Mucosa of rectum (tissue), 2 donors: ENCODE results near the gene PSMC3.

ENCODE experiments used
- H3K27ac ChIP-seq, 2 donors: one replicate each; pipeline ENCODE4 v1.7.0; 2013; ENCODE audit warnings: inconsistent platforms in 2 of 2, low read depth in 2 of 2, low read length in 2 of 2
- H3K27me3 ChIP-seq, 2 donors: one replicate each; pipeline ENCODE4 v1.7.0; 2013; ENCODE audit warnings: low read length in 2 of 2; ENCODE audit not compliant: control insufficient read depth in 2 of 2, insufficient read depth in 2 of 2
- H3K36me3 ChIP-seq, 2 donors: one replicate each; pipeline ENCODE4 v1.7.0; 2013; ENCODE audit warnings: low read length in 2 of 2; ENCODE audit not compliant: control insufficient read depth in 2 of 2, insufficient read depth in 2 of 2
- H3K4me1 ChIP-seq, 2 donors: one replicate each; pipeline ENCODE4 v1.7.0; 2013; ENCODE audit warnings: low read length in 2 of 2, mild to moderate bottlenecking in 1 of 2; ENCODE audit not compliant: control insufficient read depth in 2 of 2, insufficient read depth in 2 of 2
- H3K4me3 ChIP-seq, 2 donors: one replicate each; pipeline ENCODE4 v1.7.0; 2013; ENCODE audit warnings: low read length in 2 of 2
- H3K9ac ChIP-seq, 2 donors: one replicate each; pipeline ENCODE4 v1.7.0; 2013; ENCODE audit warnings: low read length in 2 of 2, low read depth in 1 of 2, mild to moderate bottlenecking in 1 of 2
- H3K9me3 ChIP-seq, 2 donors: one replicate each; pipeline ENCODE4 v1.7.0; 2013; ENCODE audit warnings: low read length in 2 of 2; ENCODE audit not compliant: control insufficient read depth in 2 of 2
- donor health status: healthy.
- donor health status: Normal muscosa, but diverticular disease.

The PSMC3 gene

GRCh38 chr11:47414685-47415070 is 11.6 kb downstream of the PSMC3 start:
- Histone ChIP-seq H3K9ac (no peak overlapping the region), H3K9me3 (no peaks in the 10 kb centered on the region), H3K4me1 (peaks cover 5 to 14% of the 10 kb centered on the region in 2 donors), H3K36me3 (peaks cover 25 to 28% of the 10 kb centered on the region in 2 donors), H3K4me3 (no peak overlapping the region), H3K27me3 (no peaks in the 10 kb centered on the region), H3K27ac (no peak overlapping the region)

- Histone ChIP-seq H3K27ac (no peak overlapping the region), H3K9me3 (no peaks in the 10 kb centered on the region), H3K27me3 (no peaks in the 10 kb centered on the region), H3K4me3 (no peak overlapping the region), H3K4me1 (peaks cover 6 to 18% of the 10 kb centered on the region in 2 donors), H3K9ac (no peak overlapping the region), H3K36me3 (peaks cover 21 to 25% of the 10 kb centered on the region in 2 donors)
Measured at GRCh38 chr11:47413908-47414684, 12.1 kb downstream of the PSMC3 start.

GRCh38 chr11:47413351-47413750 is 12.9 kb downstream of the PSMC3 start:
- H3K27me3 ChIP-seq, result no peaks in the 10 kb centered on the region
- H3K36me3 ChIP-seq, result peaks cover 14 to 19% of the 10 kb centered on the region in 2 donors
- H3K9ac ChIP-seq, result no peak overlapping the region
- peaks cover 10 to 22% of the 10 kb centered on the region in 2 donors for H3K4me1 ChIP-seq
- no peak overlapping the region for H3K4me3 ChIP-seq
- H3K27ac ChIP-seq, result no peak overlapping the region
- no peaks in the 10 kb centered on the region for H3K9me3 ChIP-seq

DNA sequence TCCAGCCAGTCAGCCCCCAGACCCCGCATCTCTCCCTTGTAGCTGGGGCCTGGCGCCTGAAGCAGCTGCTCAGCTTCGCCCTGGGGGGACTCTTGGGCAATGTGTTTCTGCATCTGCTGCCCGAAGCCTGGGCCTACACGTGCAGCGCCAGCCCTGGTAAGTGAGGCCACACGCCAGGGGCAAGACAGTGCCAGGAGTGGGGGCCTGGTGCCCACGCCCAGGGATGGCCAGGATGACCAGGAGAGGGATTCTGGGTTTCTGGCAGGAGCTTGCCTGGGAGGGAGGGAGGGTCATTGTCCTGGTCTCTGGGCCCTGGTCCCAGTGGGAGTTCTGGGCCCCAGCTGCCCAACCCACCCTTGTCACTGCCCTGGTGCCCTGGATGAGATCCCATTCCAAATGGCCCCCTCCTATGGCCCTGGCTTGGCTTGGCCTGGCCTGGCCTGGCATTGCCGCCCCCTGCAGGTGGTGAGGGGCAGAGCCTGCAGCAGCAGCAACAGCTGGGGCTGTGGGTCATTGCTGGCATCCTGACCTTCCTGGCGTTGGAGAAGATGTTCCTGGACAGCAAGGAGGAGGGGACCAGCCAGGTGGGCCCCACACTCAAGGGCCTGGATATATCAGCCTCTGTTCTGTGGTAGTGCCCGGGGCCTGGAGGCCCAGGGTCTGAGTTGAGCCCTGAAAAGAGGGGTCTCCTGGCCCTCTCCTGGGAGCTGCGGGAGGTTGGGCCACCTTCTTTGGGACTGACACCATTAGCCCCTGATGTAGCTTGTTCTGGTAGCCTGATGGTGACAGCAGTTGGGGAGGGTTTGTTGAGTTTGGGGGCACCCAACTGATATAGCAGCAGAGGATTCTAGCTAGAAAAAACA is 14.1 kb downstream of the PSMC3 start:
- H3K36me3 ChIP-seq, result peaks cover 7 to 9% of the 10 kb centered on the region in 2 donors
- H3K4me1 ChIP-seq, result peaks cover 18 to 29% of the 10 kb centered on the region in 2 donors
- no peak overlapping the region for H3K27ac ChIP-seq
- no peak overlapping the region for H3K9ac ChIP-seq
- no peaks in the 10 kb centered on the region for H3K27me3 ChIP-seq
- H3K4me3 ChIP-seq, result no peak overlapping the region
- no peaks in the 10 kb centered on the region for H3K9me3 ChIP-seq

- no peak overlapping the region for H3K9ac ChIP-seq
- H3K27me3 ChIP-seq, result no peaks in the 10 kb centered on the region
- H3K9me3 ChIP-seq, result no peaks in the 10 kb centered on the region
- H3K4me1 ChIP-seq, result peaks cover 18 to 25% of the 10 kb centered on the region in 2 donors
- no peak overlapping the region for H3K27ac ChIP-seq
- H3K4me3 ChIP-seq, result no peak overlapping the region
- peaks cover 7 to 9% of the 10 kb centered on the region in 2 donors for H3K36me3 ChIP-seq
Measured at GRCh38 chr11:47410370-47411264, 15.6 kb downstream of the PSMC3 start.

- H3K27ac ChIP-seq, result peak overlapping the region in 1 of 2 donors; percentile 96
- H3K9ac ChIP-seq, result peak overlapping the region in 1 of 2 donors; percentile 66
- H3K9me3 ChIP-seq, result no peaks in the 10 kb centered on the region
- H3K4me3 ChIP-seq, result peak overlapping the region; percentile 68 to 82
- H3K36me3 ChIP-seq, result peaks cover 0 to 2% of the 10 kb centered on the region in 2 donors
- no peaks in the 10 kb centered on the region for H3K27me3 ChIP-seq
- H3K4me1 ChIP-seq, result peaks cover 17 to 19% of the 10 kb centered on the region in 2 donors
Measured at GRCh38 chr11:47409440-47410369, 16.5 kb downstream of the PSMC3 start.

DNA sequence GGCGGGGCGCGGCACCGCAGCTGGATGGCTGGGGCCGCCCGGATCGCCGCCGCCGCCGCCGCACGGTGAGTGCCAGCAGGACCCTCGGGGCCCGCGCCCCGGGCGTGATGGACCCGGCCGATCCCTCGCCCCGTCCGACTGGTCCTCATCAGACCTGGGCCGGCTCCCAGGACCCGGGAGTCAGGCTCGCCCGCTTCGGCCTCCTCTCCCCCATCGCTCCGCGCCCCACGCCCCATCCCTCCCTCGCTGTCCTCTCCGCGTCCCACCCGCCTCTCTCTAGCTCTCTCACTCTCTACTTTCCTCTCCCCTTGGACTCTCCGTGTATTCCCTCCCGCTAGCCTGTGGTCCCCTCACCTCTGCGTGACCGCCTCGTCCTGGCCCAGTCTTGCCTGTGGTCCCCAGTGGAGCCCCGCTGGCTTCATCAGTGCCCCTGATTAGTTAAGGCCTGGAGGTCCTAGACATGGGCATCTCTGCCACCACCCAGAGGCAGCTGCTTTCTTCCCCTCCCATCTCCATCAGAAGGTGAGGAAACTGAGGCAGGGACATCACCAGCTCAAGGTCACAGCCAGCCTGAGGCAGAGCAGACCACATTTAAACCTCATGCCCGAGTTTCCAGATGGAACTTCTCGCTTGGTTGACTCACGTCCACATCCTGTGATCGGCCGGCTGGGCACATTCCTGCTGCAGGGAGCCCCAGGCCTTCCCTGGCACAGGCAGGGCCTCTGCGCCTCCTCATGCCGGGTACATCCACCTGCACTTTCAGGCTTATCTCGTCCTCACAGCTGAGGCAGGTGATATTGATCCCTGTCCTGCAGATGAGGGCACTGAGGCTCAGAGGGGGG is 17.4 kb downstream of the PSMC3 start:
- Histone ChIP-seq H3K36me3 (no peaks in the 10 kb centered on the region), H3K27me3 (no peaks in the 10 kb centered on the region), H3K9ac (peak overlapping the region; percentile 66 to 74), H3K27ac (peak overlapping the region; percentile 73 to 96), H3K9me3 (no peaks in the 10 kb centered on the region), H3K4me1 (peaks cover 17 to 19% of the 10 kb centered on the region in 2 donors), H3K4me3 (peak overlapping the region; percentile 68 to 82)

GRCh38 chr11:47407746-47408590 is 18.3 kb downstream of the PSMC3 start, which contains the start of gene SLC39A13:
Gene SLC39A13, plus strand, starts transcription at chr11:47408590. Its CDS starts 1,505 bp downstream, at chr11:47410095.
- no peaks in the 10 kb centered on the region for H3K9me3 ChIP-seq
- H3K9ac ChIP-seq, result peak within 1 kb of the TSS; percentile 84 to 97
- no peaks in the 10 kb centered on the region for H3K36me3 ChIP-seq
- peak within 1 kb of the TSS; percentile 95 to 96 for H3K27ac ChIP-seq
- H3K4me1 ChIP-seq, result peaks cover 17 to 19% of the 10 kb centered on the region in 2 donors
- peak within 1 kb of the TSS; percentile 79 to 96 for H3K4me3 ChIP-seq
- H3K27me3 ChIP-seq, result no peaks in the 10 kb centered on the region
